ENCODE results near the gene WRNIP1.

WRNIP1 gene

GRCh38 chr6:2765166-2765895, at the start of gene WRNIP1:
WRNIP1 (plus strand) TSS chr6:2765393; CDS start chr6:2765623, 230 bp downstream.
- peak; percentile 99 for DNase-seq

GRCh38 chr6:2715737-2716136, 49.5 kb upstream of the WRNIP1 start:
- DNase-seq = no peak

GRCh38 chr6:2716936-2717700, 48.1 kb upstream of the WRNIP1 start:
- no peak for DNase-seq

- no peak for DNase-seq
Observed at GRCh38 chr6:2718334-2719092, 46.7 kb upstream of the WRNIP1 start.

- DNase-seq = no peak
Observed at GRCh38 chr6:2719093-2719455, 46.1 kb upstream of the WRNIP1 start.

GRCh38 chr6:2721219-2721618, 44.0 kb upstream of the WRNIP1 start:
- no peak for DNase-seq

GRCh38 chr6:2725364-2725988, 39.7 kb upstream of the WRNIP1 start:
- no peak for DNase-seq

GRCh38 chr6:2725999-2726567, 39.1 kb upstream of the WRNIP1 start:
- DNase-seq = no peak

GRCh38 chr6:2729921-2730320, 35.3 kb upstream of the WRNIP1 start:
- DNase-seq = no peak

- no peak for DNase-seq
Observed at GRCh38 chr6:2730353-2731107, 34.7 kb upstream of the WRNIP1 start.

GRCh38 chr6:2731281-2731909, 33.8 kb upstream of the WRNIP1 start:
- DNase-seq = no peak

GRCh38 chr6:2732503-2733089, 32.6 kb upstream of the WRNIP1 start:
- no peak for DNase-seq

- DNase-seq = no peak
Observed at GRCh38 chr6:2733324-2733723, 31.9 kb upstream of the WRNIP1 start.

- DNase-seq = no peak
Observed at GRCh38 chr6:2733736-2734480, 31.3 kb upstream of the WRNIP1 start.

GRCh38 chr6:2734488-2735166, 30.6 kb upstream of the WRNIP1 start:
- no peak for DNase-seq

- no peak for DNase-seq
Observed at GRCh38 chr6:2737885-2738284, 27.3 kb upstream of the WRNIP1 start.

- peak; percentile 67 for DNase-seq
Observed at GRCh38 chr6:2738373-2738979, 26.7 kb upstream of the WRNIP1 start.

GRCh38 chr6:2739335-2739734, 25.9 kb upstream of the WRNIP1 start:
- DNase-seq = peak; percentile 58

- no peak for DNase-seq
Observed at GRCh38 chr6:2740581-2740980, 24.6 kb upstream of the WRNIP1 start.
